Prostate gland (tissue), 2 donors: ENCODE results near the gene KIFBP.

Source experiments
- POLR2A ChIP-seq: fragments of 450-650 bp; IDR thresholded peaks from one replicate; pipeline ENCODE4 v1.6.1; 2016; ENCODE audit warnings: antibody characterized with exemption, mild to moderate bottlenecking
- POLR2AphosphoS5 ChIP-seq: sonication (generic); formaldehyde crosslinking; IDR thresholded peaks from one replicate; pipeline ENCODE4 v1.6.1; 2017; ENCODE audit warnings: antibody characterized with exemption
- TF ChIP-seq, protein P1 (sequence below), 4 experiments: fragments of 200-600 bp in 2 of 4; fragments of 450-650 bp in 2 of 4; sonication (generic) in 2 of 4; IDR thresholded peaks; 1 replicate in 3 of 4; 2 replicates in 1 of 4; pipeline ENCODE4 v1.5.1; 2016 to 2019; ENCODE audit warnings: antibody characterized with exemption in 4 of 4, mild to moderate bottlenecking in 2 of 4, moderate library complexity in 2 of 4

DNA sequence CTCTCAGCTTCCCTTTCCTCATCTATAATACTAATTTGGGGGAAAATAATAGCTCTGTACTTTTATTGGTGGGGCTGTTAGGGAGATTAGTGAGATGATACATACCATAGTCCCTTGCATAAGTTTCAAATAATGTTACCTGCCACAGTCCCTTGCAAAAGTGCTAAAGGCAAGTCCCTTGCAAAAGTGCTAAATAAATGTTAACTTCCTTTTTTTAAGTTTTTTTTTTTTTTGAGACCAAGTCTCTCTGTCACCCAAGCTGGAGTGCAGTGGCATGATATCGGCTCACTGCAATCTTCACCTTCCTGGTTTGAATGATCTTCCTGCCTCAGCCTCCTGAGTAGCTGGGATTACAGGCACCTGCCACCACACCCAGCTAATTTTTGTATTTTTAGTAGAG lies 55.9 kb downstream of the KIFBP start:
- TF ChIP-seq, protein P1, sequence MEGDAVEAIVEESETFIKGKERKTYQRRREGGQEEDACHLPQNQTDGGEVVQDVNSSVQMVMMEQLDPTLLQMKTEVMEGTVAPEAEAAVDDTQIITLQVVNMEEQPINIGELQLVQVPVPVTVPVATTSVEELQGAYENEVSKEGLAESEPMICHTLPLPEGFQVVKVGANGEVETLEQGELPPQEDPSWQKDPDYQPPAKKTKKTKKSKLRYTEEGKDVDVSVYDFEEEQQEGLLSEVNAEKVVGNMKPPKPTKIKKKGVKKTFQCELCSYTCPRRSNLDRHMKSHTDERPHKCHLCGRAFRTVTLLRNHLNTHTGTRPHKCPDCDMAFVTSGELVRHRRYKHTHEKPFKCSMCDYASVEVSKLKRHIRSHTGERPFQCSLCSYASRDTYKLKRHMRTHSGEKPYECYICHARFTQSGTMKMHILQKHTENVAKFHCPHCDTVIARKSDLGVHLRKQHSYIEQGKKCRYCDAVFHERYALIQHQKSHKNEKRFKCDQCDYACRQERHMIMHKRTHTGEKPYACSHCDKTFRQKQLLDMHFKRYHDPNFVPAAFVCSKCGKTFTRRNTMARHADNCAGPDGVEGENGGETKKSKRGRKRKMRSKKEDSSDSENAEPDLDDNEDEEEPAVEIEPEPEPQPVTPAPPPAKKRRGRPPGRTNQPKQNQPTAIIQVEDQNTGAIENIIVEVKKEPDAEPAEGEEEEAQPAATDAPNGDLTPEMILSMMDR (IDR thresholded peaks at IDR 0.05): no peak
- TF ChIP-seq POLR2A (no peak), POLR2AphosphoS5 (no peak)
